ENCODE measurements around the gene CPLX1.

DNA sequence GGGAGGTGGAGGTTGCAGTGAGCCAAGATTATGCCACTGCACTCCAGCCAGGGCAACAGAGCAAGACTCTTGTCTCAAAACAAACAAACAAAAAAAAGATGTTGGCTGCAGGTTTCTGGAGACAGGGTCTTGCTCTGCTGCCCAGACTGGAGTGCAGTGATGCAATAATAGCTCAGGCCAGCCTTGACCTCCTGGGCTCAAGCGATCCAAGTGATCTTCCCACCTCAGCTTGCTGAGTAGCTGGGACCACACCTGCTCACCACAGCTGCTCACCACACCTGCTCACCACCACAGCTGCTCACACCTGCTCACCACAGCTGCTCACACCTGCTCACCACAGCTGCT lies 29.9 kb upstream of the CPLX1 start:
- TF ChIP-seq POLR2A (IDR thresholded peaks at IDR 0.05) = no peak
- TF ChIP-seq, protein P1, sequence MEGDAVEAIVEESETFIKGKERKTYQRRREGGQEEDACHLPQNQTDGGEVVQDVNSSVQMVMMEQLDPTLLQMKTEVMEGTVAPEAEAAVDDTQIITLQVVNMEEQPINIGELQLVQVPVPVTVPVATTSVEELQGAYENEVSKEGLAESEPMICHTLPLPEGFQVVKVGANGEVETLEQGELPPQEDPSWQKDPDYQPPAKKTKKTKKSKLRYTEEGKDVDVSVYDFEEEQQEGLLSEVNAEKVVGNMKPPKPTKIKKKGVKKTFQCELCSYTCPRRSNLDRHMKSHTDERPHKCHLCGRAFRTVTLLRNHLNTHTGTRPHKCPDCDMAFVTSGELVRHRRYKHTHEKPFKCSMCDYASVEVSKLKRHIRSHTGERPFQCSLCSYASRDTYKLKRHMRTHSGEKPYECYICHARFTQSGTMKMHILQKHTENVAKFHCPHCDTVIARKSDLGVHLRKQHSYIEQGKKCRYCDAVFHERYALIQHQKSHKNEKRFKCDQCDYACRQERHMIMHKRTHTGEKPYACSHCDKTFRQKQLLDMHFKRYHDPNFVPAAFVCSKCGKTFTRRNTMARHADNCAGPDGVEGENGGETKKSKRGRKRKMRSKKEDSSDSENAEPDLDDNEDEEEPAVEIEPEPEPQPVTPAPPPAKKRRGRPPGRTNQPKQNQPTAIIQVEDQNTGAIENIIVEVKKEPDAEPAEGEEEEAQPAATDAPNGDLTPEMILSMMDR (IDR thresholded peaks at IDR 0.05) = no peak
